Osteoblast (primary cell): ENCODE data around the gene NEMP2. TPM values are rescaled to one million over a fixed set of nuclear protein-coding genes. Genes with fewer than 3 reads are reported as not detected.

Experiments used
- DNase-seq: peaks from one replicate; pipeline ENCODE4 v3.0.0; 2011; ENCODE audit warnings: low spot score, mixed read lengths; ENCODE audit not compliant: insufficient read length; ENCODE audit errors: missing footprints
- H2AFZ ChIP-seq: 2 replicates; pipeline ENCODE4 v1.6.0; 2011; ENCODE audit warnings: mild to moderate bottlenecking, low read length
- H3K27ac ChIP-seq: 2 replicates; pipeline ENCODE4 v1.5.1; 2011; ENCODE audit warnings: mild to moderate bottlenecking, low read depth, low read length, moderate library complexity
- H3K27me3 ChIP-seq: 2 replicates; pipeline ENCODE4 v1.6.0; 2012; ENCODE audit warnings: mild to moderate bottlenecking, control low read depth, inconsistent platforms, low read length, moderate library complexity; ENCODE audit not compliant: insufficient read depth
- H3K36me3 ChIP-seq: 2 replicates; pipeline ENCODE4 v1.5.1; 2011; ENCODE audit warnings: mild to moderate bottlenecking, low read length, control low read depth, moderate library complexity; ENCODE audit not compliant: insufficient read depth
- H3K4me1 ChIP-seq: 2 replicates; pipeline ENCODE4 v1.5.1; 2011; ENCODE audit warnings: mild to moderate bottlenecking, low read length, control low read depth, moderate library complexity; ENCODE audit not compliant: insufficient read depth
- H3K4me2 ChIP-seq: 2 replicates; pipeline ENCODE4 v1.6.0; 2011; ENCODE audit warnings: mild to moderate bottlenecking, low read length; ENCODE audit not compliant: insufficient read depth
- H3K4me3 ChIP-seq: fragments of 200-600 bp; sonication (generic); 3 replicates; pipeline ENCODE4 v1.5.1; 2012; ENCODE audit warnings: mild to moderate bottlenecking, low read length, inconsistent platforms; ENCODE audit not compliant: insufficient read depth
- H3K79me2 ChIP-seq: 2 replicates; pipeline ENCODE4 v1.6.0; 2012; ENCODE audit warnings: mild to moderate bottlenecking, low read length, control low read depth, inconsistent platforms; ENCODE audit not compliant: insufficient read depth
- H3K9me3 ChIP-seq: 2 replicates; pipeline ENCODE4 v1.5.1; 2011; ENCODE audit warnings: low read depth, low read length, control low read depth
- H4K20me1 ChIP-seq: 2 replicates; pipeline ENCODE4 v1.6.0; 2012; ENCODE audit warnings: mild to moderate bottlenecking, low read length, control low read depth; ENCODE audit not compliant: insufficient read depth
- small RNA-seq: library from RNA; depleted of rRNA; stranded (forward); fragments of <200 nt; gene quantifications from one replicate; pipeline ENCODE3, GENCODE V24; 2012
- total RNA-seq: library from RNA; depleted of rRNA; stranded (reverse); fragments of >200 nt; gene quantifications from 2 replicates; pipeline ENCODE4 v1.2.3, GENCODE V29; 2012
- TF ChIP-seq, protein P1 (sequence below): IDR thresholded peaks from 2 replicates; pipeline ENCODE4 v1.5.1; 2011; ENCODE audit warnings: mild to moderate bottlenecking, low read depth, low read length, moderate library complexity; ENCODE audit errors: extremely low read depth

Gene NEMP2
- total RNA-seq, 1 donor: 4.7 TPM

DNA sequence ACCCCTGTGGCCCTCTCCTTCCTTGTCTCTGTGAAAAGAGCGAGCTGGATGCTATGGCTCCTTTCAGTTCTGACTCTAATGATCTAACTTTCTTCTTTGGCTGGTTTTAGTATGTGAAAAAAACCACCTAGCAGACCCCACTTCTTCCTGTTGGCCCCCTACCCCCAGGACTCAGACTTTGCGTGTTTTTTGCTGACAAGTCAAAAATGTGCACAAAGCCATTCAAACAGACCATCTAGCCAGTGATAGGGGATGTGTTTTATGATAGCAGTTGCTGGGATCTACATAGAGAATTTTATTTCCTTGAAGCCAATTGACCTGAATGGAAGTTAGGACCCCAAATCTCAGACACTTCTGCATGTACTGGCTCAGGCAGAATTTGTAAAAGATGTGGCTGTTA is 77.3 kb downstream of the NEMP2 start:
- no peaks in the 10 kb centered on the region for H3K36me3 ChIP-seq
- no peaks in the 10 kb centered on the region for H3K9me3 ChIP-seq
- no peak overlapping the region for H3K27ac ChIP-seq
- no peak for DNase-seq
- TF ChIP-seq, protein P1, sequence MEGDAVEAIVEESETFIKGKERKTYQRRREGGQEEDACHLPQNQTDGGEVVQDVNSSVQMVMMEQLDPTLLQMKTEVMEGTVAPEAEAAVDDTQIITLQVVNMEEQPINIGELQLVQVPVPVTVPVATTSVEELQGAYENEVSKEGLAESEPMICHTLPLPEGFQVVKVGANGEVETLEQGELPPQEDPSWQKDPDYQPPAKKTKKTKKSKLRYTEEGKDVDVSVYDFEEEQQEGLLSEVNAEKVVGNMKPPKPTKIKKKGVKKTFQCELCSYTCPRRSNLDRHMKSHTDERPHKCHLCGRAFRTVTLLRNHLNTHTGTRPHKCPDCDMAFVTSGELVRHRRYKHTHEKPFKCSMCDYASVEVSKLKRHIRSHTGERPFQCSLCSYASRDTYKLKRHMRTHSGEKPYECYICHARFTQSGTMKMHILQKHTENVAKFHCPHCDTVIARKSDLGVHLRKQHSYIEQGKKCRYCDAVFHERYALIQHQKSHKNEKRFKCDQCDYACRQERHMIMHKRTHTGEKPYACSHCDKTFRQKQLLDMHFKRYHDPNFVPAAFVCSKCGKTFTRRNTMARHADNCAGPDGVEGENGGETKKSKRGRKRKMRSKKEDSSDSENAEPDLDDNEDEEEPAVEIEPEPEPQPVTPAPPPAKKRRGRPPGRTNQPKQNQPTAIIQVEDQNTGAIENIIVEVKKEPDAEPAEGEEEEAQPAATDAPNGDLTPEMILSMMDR: no peak
- H3K4me2 ChIP-seq: no peak overlapping the region
- H3K27me3 ChIP-seq: no peaks in the 10 kb centered on the region
- no peak overlapping the region for H3K4me3 ChIP-seq
- no peaks in the 10 kb centered on the region for H3K4me1 ChIP-seq
- H4K20me1 ChIP-seq: no peaks in the 10 kb centered on the region
- no peaks in the 10 kb centered on the region for H3K79me2 ChIP-seq
- no peak overlapping the region for H2AFZ ChIP-seq

DNA sequence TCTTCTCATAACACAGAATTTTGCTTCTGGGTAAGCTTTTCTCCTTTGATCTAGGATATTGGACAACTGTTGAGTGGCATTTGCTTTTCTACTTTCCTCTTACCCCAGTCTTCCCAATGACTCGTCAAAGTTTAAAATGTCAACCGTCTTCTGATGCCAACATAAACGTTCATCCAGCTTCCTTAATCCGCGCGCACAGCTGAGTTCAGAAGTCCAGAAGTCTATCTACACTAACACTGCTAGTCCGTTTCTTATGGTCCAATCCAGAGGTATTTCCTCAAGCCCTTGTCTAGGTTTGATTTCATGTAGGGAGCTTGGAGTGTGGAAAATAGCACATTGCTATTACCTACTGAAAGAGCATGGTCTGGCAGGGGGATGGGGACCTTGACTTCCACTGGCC is 77.7 kb downstream of the NEMP2 start:
- Histone ChIP-seq H3K9me3 (no peaks in the 10 kb centered on the region), H4K20me1 (no peaks in the 10 kb centered on the region), H3K79me2 (no peaks in the 10 kb centered on the region), H3K4me3 (no peak overlapping the region), H3K27me3 (no peaks in the 10 kb centered on the region), H3K36me3 (no peaks in the 10 kb centered on the region), H2AFZ (no peak overlapping the region), H3K4me2 (no peak overlapping the region), H3K27ac (no peak overlapping the region), H3K4me1 (peaks cover 2% of the 10 kb centered on the region)
- TF ChIP-seq, protein P1: no peak
- no peak for DNase-seq

GRCh38 chr2:190455358-190456095 is 79.0 kb downstream of the NEMP2 start:
- Histone ChIP-seq H3K4me1 (peaks cover 10% of the 10 kb centered on the region), H2AFZ (no peak overlapping the region), H3K79me2 (no peaks in the 10 kb centered on the region), H3K27me3 (no peaks in the 10 kb centered on the region), H3K27ac (no peak overlapping the region), H3K4me2 (no peak overlapping the region), H3K4me3 (no peak overlapping the region), H3K9me3 (no peaks in the 10 kb centered on the region), H3K36me3 (no peaks in the 10 kb centered on the region), H4K20me1 (no peaks in the 10 kb centered on the region)
- TF ChIP-seq, protein P1: no peak
- DNase-seq: no peak

DNA sequence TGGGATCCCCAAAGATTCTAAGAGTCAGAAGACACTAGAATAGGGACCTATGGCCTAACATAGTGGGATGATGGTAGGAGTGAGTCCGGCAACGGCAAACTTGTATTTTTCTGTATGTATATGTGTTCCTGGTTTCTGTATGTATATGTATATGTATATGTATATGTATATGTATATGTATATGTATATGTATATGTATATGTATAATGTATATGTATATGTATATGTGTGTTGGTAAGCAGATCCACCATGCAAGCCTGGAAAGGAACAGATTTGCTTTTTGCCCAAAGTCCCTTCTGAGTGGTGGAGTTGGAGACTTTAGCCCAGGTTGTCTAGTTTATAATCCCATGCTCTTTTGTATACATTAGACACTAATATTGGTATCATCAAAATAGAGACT is 79.7 kb downstream of the NEMP2 start:
- H2AFZ ChIP-seq: no peak overlapping the region

More for the DNA sequence above, 79.7 kb downstream of the NEMP2 start:
- TF ChIP-seq, protein P1: no peak
- Histone ChIP-seq H3K9me3 (no peaks in the 10 kb centered on the region), H3K79me2 (no peaks in the 10 kb centered on the region), H3K4me1 (peaks cover 10% of the 10 kb centered on the region), H3K27me3 (no peaks in the 10 kb centered on the region), H3K4me3 (no peak overlapping the region), H3K27ac (no peak overlapping the region), H4K20me1 (no peaks in the 10 kb centered on the region), H3K4me2 (no peak overlapping the region), H3K36me3 (no peaks in the 10 kb centered on the region)
- no peak for DNase-seq

Small RNA genes lying within 50 kb of the gene (small RNA-seq; reads per million reads assigned to genes)
- gene RN7SKP179: not detected

Other genes with a start within 250 kb of the NEMP2 start
- 14.5 and 15.6 TPM in 2 replicates for gene HIBCH, start 214.9 kb downstream of the NEMP2 start, total RNA-seq
- 11.6 and 15.0 TPM in 2 replicates for gene INPP1, start 191.1 kb downstream of the NEMP2 start, total RNA-seq
- gene MFSD6, start 126.4 kb downstream of the NEMP2 start, total RNA-seq: 11.2 and 13.6 TPM in 2 replicates
- 44.2 TPM in 2 replicates for gene NAB1, start 114.4 kb upstream of the NEMP2 start, total RNA-seq